ENCODE results near the gene IBA57.

- TF ChIP-seq CTCF (IDR thresholded peaks at IDR 0.05; ENCODE audit: poor library complexity), result peak; percentile 73
- no peak for TF ChIP-seq EZH2 (IDR thresholded peaks at IDR 0.05; ENCODE audit: borderline replicate concordance)
- TF ChIP-seq EZH2phosphoT487 (IDR thresholded peaks at IDR 0.05; ENCODE audit: low read depth, severe bottlenecking, unreplicated experiment), result no peak
Observed at GRCh38 chr1:228212966-228213844, 47.6 kb downstream of the IBA57 start.
